Activated T-helper 2 cell treated with anti-CD3 and anti-CD28 coated beads, Interferon-gamma antibody, Interleukin-2, Interleukin-4, amounts not matched to agents 10 μg/mL and 5 μg/mL and 100 μg/mL, durations not matched to agents 14 hours and 24 hours and 36 hours (primary cell): ENCODE data around the gene ZSWIM5. TPM values are rescaled to one million over a fixed set of nuclear protein-coding genes. Genes with fewer than 3 reads are reported as not detected.
"Not testable (repeated sequence)": the region's sequence is repeated elsewhere in the genome, so short reads cannot be mapped to it uniquely, and the experiment has no call there.

Experiments
- DNase-seq: peaks from one replicate; pipeline ENCODE4 v3.0.0; 2021; ENCODE audit warnings: low spot score
- H3K27ac Mint-ChIP-seq: one replicate; pipeline ENCODE4 v1.8.0; 2021; ENCODE audit warnings: mixed read lengths
- H3K27me3 Mint-ChIP-seq: one replicate; pipeline ENCODE4 v1.8.0; 2021; ENCODE audit warnings: low read depth, mixed read lengths
- H3K36me3 Mint-ChIP-seq: one replicate; pipeline ENCODE4 v1.8.0; 2021; ENCODE audit warnings: low read depth, mixed read lengths
- H3K4me1 Mint-ChIP-seq: one replicate; pipeline ENCODE4 v1.8.0; 2021; ENCODE audit warnings: low read depth, mixed read lengths
- H3K4me3 Mint-ChIP-seq: one replicate; pipeline ENCODE4 v1.8.0; 2021; ENCODE audit warnings: low read depth, mild to moderate bottlenecking, moderate library complexity, mixed read lengths
- H3K9me3 Mint-ChIP-seq: one replicate; pipeline ENCODE4 v1.8.0; 2021; ENCODE audit warnings: mixed read lengths
- intact Hi-C: fragments of 100-400 bp; cut with micrococcal nuclease; formaldehyde crosslinking; loops from one replicate; pipeline ENCODE4 v1.15.1; 2023
- total RNA-seq: library from RNA; stranded (reverse); gene quantifications from 2 replicates; pipeline ENCODE4 v1.2.3, GENCODE V29; 2022

ZSWIM5 gene
- total RNA-seq, 1 donor from 2014 or later: 0.14 TPM

GRCh38 chr1:44985747-44986359 is 220.6 kb downstream of the ZSWIM5 start:
- DNase-seq: no peak
- Mint-ChIP-seq H3K27me3 (no peaks in the 10 kb centered on the region), H3K4me3 (peak overlapping the region; percentile 97), H3K9me3 (no peaks in the 10 kb centered on the region), H3K36me3 (peaks cover 14% of the 10 kb centered on the region), H3K27ac (peak overlapping the region; percentile 87), H3K4me1 (peaks cover 15% of the 10 kb centered on the region)
- intact Hi-C loops: loop anchor here (1.0 to 5.0 kb wide), 2 partner anchors 26 to 149 kb away; partner anchors contain the start of gene UROD

- H3K4me3 Mint-ChIP-seq, intact Hi-C loops, DNase-seq, H3K9me3 Mint-ChIP-seq, H3K27ac Mint-ChIP-seq, H3K4me1 Mint-ChIP-seq, H3K27me3 Mint-ChIP-seq: not testable (repeated sequence)
- peaks cover 58% of the 10 kb centered on the region for H3K36me3 Mint-ChIP-seq
Observed at GRCh38 chr1:44977372-44977771, 229.0 kb downstream of the ZSWIM5 start.

GRCh38 chr1:44976252-44976651 is 230.2 kb downstream of the ZSWIM5 start:
- Mint-ChIP-seq H3K4me3 (no peak overlapping the region), H3K4me1 (peaks cover 2% of the 10 kb centered on the region), H3K9me3 (peaks cover 9% of the 10 kb centered on the region), H3K36me3 (peaks cover 64% of the 10 kb centered on the region), H3K27ac (no peak overlapping the region), H3K27me3 (no peaks in the 10 kb centered on the region)
- DNase-seq: no peak
- intact Hi-C loops: no loop called here

DNA sequence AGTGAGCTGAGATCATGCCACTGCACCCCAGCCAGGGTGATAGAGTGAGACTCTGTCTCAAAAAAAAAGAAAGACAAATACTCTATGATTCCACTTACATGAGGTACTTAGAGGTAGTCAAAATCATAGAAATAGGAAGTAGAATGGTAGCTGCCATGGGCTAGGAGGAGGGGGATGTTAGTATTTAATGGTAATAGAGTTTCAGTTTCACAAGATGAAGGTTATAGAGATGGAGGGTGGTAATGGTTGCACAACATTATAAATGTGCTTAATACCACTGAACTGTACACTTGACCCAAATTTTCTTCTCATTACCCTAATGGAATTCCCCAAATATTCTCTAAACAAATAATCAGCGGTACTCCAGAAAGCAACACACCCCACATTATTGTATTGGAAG is 232.8 kb downstream of the ZSWIM5 start:
- Mint-ChIP-seq H3K4me1 (peaks cover 2% of the 10 kb centered on the region), H3K27ac (no peak overlapping the region), H3K27me3 (no peaks in the 10 kb centered on the region), H3K9me3 (peaks cover 9% of the 10 kb centered on the region), H3K36me3 (peaks cover 56% of the 10 kb centered on the region), H3K4me3 (no peak overlapping the region)
- DNase-seq: no peak
- intact Hi-C loops: no loop called here

GRCh38 chr1:44970317-44970716 is 236.1 kb downstream of the ZSWIM5 start:
- H3K36me3 Mint-ChIP-seq: peaks cover 25% of the 10 kb centered on the region
- no peaks in the 10 kb centered on the region for H3K27me3 Mint-ChIP-seq
- H3K4me1 Mint-ChIP-seq: peaks cover 2% of the 10 kb centered on the region
- no peaks in the 10 kb centered on the region for H3K9me3 Mint-ChIP-seq
- no peak overlapping the region for H3K4me3 Mint-ChIP-seq
- no peak overlapping the region for H3K27ac Mint-ChIP-seq
- no peak for DNase-seq
- intact Hi-C loops: no loop called here

Other genes starting within 250 kb of the ZSWIM5 start
- 42.6 and 43.9 TPM in 2 replicates for gene EIF2B3, start 220.0 kb downstream of the ZSWIM5 start, total RNA-seq
- 20.7 and 22.1 TPM in 2 replicates for gene HECTD3, start 195.3 kb downstream of the ZSWIM5 start, total RNA-seq
- 84.8 and 85.9 TPM in 2 replicates for gene UROD, start 194.4 kb downstream of the ZSWIM5 start, total RNA-seq
- gene HPDL, start 120.3 kb upstream of the ZSWIM5 start, total RNA-seq: 26.8 and 29.0 TPM in 2 replicates
- gene TOE1, start 133.6 kb upstream of the ZSWIM5 start, total RNA-seq: 26.3 and 29.3 TPM in 2 replicates
- gene MUTYH, start 133.8 kb upstream of the ZSWIM5 start, total RNA-seq: 50.1 and 50.9 TPM in 2 replicates